RPMI7951 (cell line): ENCODE data around the gene CCDC57. TPM values are rescaled to one million over a fixed set of nuclear protein-coding genes. Genes with fewer than 3 reads are reported as not detected.

ENCODE experiments used
- DNase-seq: peaks from one replicate; pipeline ENCODE4 v3.0.0-alpha.2; 2012; ENCODE audit warnings: low read depth
- total RNA-seq: library from RNA; depleted of rRNA; stranded (reverse); fragments of >200 nt; shearing (Covaris generic); gene quantifications from 2 replicates; pipeline ENCODE4 v1.2.3, GENCODE V29; 2014

The CCDC57 gene
- total RNA-seq, 1 experiment from 2014 or later = 3.7 TPM

GRCh38 chr17:82126556-82127314 lies 85.9 kb downstream of the CCDC57 start:
- DNase-seq = no peak

GRCh38 chr17:82124101-82124500 lies 88.5 kb downstream of the CCDC57 start:
- DNase-seq = no peak

- no peak for DNase-seq
Measured at GRCh38 chr17:82121660-82122629, 90.7 kb downstream of the CCDC57 start.

DNA sequence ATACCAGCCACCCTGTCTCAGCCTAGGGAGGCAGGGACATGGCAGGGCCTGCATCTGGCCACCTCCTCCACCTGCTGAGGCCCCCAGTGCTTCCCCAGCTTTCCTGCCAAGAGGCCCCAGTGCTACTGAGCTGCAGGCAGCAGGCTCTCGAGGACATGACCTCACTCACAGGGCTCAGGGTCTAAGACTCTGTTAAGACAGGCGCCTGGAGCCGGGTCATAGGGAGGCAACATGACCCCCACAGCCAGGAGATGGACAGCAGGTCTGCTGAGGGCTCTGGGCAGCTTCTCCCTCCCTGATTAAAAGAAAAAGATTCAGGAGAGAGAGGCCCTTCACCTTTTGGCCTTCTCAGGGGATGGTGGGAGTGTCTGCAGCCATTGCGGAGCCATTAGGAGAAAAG lies 91.4 kb downstream of the CCDC57 start:
- no peak for DNase-seq

- DNase-seq = no peak
Measured at GRCh38 chr17:82120148-82120547, 92.5 kb downstream of the CCDC57 start.

- DNase-seq = peak; percentile 26
Measured at GRCh38 chr17:82118815-82119380, 93.7 kb downstream of the CCDC57 start.

GRCh38 chr17:82118168-82118814 lies 94.4 kb downstream of the CCDC57 start:
- DNase-seq = no peak

GRCh38 chr17:82117139-82118090 lies 95.2 kb downstream of the CCDC57 start:
- no peak for DNase-seq

DNA sequence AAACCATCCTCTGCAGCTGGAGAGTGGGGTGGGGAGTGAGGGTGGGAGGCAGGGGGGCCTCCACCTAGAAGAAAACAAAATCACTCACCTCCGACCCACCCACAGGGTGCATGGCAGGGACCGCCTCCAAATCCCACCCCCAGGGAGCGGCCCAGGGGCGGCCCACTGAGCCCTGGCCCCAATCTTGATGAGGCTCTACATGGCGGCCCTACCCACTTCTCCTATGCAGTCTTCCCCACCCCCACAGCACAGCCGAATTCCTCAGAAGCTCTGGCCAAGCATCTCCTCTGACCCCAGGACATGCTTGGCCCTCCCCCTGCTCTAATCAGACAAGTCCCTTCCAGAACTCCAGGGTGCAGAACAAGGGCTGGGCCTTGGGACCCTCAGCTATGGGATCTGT lies 96.4 kb downstream of the CCDC57 start:
- DNase-seq = no peak

DNA sequence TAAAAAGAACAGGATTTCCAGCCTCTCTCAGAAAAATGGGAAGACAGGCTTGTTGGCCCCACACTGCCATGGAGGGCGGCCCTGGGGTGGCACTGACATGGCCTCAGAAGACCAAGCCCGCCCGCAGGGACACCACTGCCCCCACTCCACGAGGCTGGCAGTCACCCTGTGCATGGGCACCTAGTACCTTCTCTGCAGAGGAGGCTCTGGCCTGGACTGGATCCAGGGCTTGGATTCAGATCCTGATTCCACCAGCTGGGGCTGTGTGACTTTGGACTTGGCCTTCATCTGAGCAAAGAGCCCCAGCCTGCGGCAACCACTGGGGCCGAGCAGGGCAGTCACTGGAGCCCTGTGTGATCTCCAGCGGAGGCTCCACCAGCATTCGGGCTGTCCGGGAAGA lies 97.8 kb downstream of the CCDC57 start:
- no peak for DNase-seq

GRCh38 chr17:82114447-82114846 lies 98.2 kb downstream of the CCDC57 start:
- no peak for DNase-seq

- DNase-seq = no peak
Measured at GRCh38 chr17:82113941-82114340, 98.7 kb downstream of the CCDC57 start.

DNA sequence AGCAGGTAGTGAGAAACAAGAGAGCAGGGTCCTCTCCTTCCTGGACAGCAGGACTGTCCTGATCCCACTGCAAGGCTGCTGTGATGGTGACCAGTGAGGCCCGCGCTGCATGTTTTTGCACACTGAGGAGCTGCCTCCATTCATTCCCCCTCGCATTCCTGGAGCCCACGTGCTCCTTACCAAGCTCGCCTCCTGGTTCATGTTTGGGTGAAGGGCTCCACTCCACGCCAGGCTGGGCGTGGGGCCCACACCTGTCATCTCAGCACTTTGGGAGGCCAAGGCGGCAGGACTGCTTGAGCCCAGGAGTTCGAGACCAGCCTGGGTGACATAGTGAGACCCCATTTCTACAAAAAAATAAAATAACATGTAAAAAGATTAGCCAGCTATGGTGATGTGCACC lies 99.2 kb downstream of the CCDC57 start:
- no peak for DNase-seq

DNA sequence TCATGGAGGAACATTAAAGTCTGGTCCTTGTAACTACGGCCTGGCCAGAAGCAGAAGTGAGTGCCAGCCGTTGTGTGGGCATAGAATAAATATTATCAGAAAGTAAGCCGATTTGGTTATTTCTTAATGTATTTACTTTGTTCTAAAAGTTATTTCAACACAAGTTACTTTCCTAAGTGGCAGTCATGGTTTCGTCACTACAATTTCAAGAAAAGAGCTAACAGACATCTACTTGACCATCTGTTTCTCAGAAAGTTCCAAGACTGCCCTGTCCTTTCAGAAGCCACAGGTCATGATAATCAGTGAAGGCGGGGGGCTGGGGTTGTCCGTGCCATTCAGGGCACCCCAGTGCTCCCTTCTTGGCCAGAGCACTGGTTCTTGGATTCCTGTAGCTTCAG lies 99.7 kb downstream of the CCDC57 start:
- no peak for DNase-seq

DNA sequence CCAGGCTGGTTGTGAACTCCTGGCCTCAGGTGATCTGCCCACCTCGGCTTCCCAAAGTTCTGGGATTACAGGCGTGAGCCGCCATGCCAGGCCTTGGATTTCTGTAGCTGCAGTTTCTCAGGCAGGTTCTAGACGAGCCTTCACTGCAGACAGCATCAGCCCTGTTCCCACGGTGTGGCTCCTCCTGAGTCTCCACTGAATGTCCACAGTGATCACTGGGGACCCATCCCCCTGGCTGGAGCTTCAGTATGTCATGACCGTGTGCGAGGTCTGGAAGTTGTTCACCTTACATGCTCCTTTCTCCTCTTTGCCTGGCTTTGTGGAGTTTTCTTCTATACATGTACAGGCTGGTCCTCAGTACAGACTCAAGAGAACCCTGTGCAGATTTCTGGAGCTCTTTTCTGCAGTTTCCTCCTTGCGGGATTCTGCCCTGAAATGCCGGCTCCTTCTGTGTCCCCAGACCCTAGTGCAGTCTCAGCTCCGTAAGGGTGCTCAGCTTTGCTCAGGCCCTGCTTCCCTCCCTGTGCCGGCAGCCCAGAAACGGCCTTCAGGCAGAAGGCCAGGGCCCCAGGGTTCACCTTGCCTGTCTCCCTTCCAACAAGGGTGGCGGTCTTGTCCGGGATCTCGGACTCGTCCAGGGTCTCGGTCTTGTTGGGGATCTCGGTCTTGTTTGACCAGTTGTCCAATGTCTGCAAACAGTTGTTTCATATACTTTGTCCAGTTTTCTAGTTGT lies 100.3 kb downstream of the CCDC57 start:
- DNase-seq = no peak

- DNase-seq = no peak
Measured at GRCh38 chr17:82110298-82110697, 102.3 kb downstream of the CCDC57 start.

GRCh38 chr17:82108961-82109475 lies 103.6 kb downstream of the CCDC57 start:
- DNase-seq = no peak

GRCh38 chr17:82108496-82108945 lies 104.1 kb downstream of the CCDC57 start:
- DNase-seq = no peak

DNA sequence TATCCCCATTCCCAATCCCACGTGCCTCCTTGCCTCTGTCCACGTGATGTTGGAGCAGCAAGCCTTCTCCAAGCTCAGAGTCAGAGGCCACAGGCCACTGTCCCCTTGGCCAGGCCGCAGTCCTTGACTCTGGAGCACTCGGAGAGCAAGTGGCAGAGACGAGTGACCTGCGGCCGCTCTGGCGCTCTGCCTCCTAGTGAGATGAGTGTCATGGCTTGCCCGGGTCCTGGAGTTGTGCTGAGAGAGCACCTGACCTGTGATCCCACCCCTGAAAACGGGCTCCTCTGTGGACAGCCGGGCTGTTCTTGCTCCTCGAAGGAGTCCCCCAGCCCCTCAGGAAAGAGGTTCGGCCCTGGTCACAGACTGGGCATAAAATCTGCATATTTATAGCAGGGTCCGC lies 104.6 kb downstream of the CCDC57 start:
- no peak for DNase-seq

DNA sequence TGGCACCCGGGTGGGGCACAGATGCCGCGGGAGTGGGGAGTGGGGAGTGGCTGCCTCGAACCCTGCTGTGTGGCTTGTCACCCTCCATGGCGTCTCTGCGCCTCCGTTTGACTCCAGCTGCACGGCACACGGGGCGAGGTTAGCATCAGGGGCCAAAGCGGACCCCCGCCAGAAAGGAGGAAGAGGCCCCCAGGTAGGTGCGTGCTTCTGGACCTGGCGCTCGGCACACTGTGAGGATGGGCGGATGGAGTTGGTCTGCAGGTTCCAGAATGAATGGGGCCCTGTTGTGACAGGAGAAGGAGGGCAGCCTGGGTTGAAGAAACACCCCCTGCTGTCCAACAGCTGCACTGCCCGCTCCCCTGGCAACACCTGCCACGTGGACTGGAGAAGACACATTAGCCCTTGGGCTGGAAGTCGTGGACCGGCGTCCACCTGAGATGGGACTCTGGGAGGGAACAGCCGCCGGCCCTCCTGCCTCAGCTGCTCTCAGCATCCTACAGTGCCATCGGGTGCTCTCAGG lies 105.2 kb downstream of the CCDC57 start:
- DNase-seq = no peak
